ENCODE results near the gene MT1B.
"Not testable (repeated sequence)": the region's sequence is repeated elsewhere in the genome, so short reads cannot be mapped to it uniquely, and the experiment has no call there.

The MT1B gene

GRCh38 chr16:56621665-56622445 lies 29.8 kb upstream of the MT1B start:
- not testable (repeated sequence) for DNase-seq

- not testable (repeated sequence) for DNase-seq
Measured at GRCh38 chr16:56623184-56623583, 28.5 kb upstream of the MT1B start.

GRCh38 chr16:56623637-56624036 lies 28.0 kb upstream of the MT1B start:
- no peak for DNase-seq

- peak; percentile 68 for DNase-seq
Measured at GRCh38 chr16:56625140-56625942, 26.3 kb upstream of the MT1B start, which contains the start of gene MT1E. MT1E (plus strand) TSS chr16:56625781; CDS start chr16:56625852, 71 bp downstream.

GRCh38 chr16:56625943-56626654 lies 25.6 kb upstream of the MT1B start:
- no peak for DNase-seq

- no peak for DNase-seq
Measured at GRCh38 chr16:56626685-56627084, 25.0 kb upstream of the MT1B start.

GRCh38 chr16:56628486-56629350 lies 23.0 kb upstream of the MT1B start:
- no peak for DNase-seq

GRCh38 chr16:56629531-56629930 lies 22.2 kb upstream of the MT1B start:
- DNase-seq = no peak

GRCh38 chr16:56630134-56630533 lies 21.6 kb upstream of the MT1B start:
- DNase-seq = no peak

- no peak for DNase-seq
Measured at GRCh38 chr16:56631197-56631596, 20.5 kb upstream of the MT1B start.

GRCh38 chr16:56631832-56632155 lies 19.9 kb upstream of the MT1B start:
- no peak for DNase-seq

GRCh38 chr16:56632156-56632847 lies 19.4 kb upstream of the MT1B start, which contains the start of gene MT1M:
MT1M (plus strand) TSS chr16:56632659; CDS start chr16:56632732, 73 bp downstream.
- no peak for DNase-seq

- no peak for DNase-seq
Measured at GRCh38 chr16:56632848-56633365, 18.8 kb upstream of the MT1B start.

- no peak for DNase-seq
Measured at GRCh38 chr16:56633535-56633934, 18.2 kb upstream of the MT1B start.

- DNase-seq = no peak
Measured at GRCh38 chr16:56634715-56635440, 16.8 kb upstream of the MT1B start.

GRCh38 chr16:56635441-56635967 lies 16.2 kb upstream of the MT1B start:
- DNase-seq = no peak

- DNase-seq = no peak
Measured at GRCh38 chr16:56636616-56637413, 14.9 kb upstream of the MT1B start.

GRCh38 chr16:56637814-56638750 lies 13.6 kb upstream of the MT1B start, which contains the start of gene MT1A:
MT1A (plus strand) TSS chr16:56638666; CDS start chr16:56638739, 73 bp downstream.
- DNase-seq = no peak
